Neural cell (in vitro differentiated cells): ENCODE data around the gene DDX49. TPM values are rescaled to one million over a fixed set of nuclear protein-coding genes. Genes with fewer than 3 reads are reported as not detected.

Experiments used
- H2AFZ ChIP-seq: fragments of 200-600, 300-800 bp; sonication (generic), shearing (Covaris generic); 2 replicates; pipeline ENCODE4 v1.6.0; 2014; ENCODE audit warnings: low read depth, mild to moderate bottlenecking, antibody characterized with exemption, low read length, moderate library complexity
- H3F3A ChIP-seq: fragments of 200-600 bp; shearing (Covaris generic); 2 replicates; pipeline ENCODE4 v1.6.1; 2016; ENCODE audit warnings: mild to moderate bottlenecking, moderate library complexity, mixed read lengths, antibody characterized with exemption, low read length; ENCODE audit not compliant: insufficient read depth, poor library complexity, severe bottlenecking
- H3K27ac ChIP-seq: fragments of 200-600, 300-800 bp; sonication (generic), shearing (Covaris generic); 2 replicates; pipeline ENCODE4 v1.5.1; 2014; ENCODE audit warnings: mild to moderate bottlenecking, low read length, moderate library complexity
- H3K27me3 ChIP-seq: fragments of 300-800, 200-600 bp; sonication (generic), shearing (Covaris generic); 2 replicates; pipeline ENCODE4 v1.6.0; 2014; ENCODE audit warnings: mild to moderate bottlenecking, low read depth, low read length, moderate library complexity; ENCODE audit not compliant: insufficient read depth
- H3K36me3 ChIP-seq: fragments of 300-800, 200-600 bp; sonication (generic), shearing (Covaris generic); 2 replicates; pipeline ENCODE4 v1.5.1; 2014; ENCODE audit warnings: mild to moderate bottlenecking, antibody characterized with exemption, low read length, moderate library complexity; ENCODE audit not compliant: insufficient read depth
- H3K4me2 ChIP-seq: fragments of 300-800, 200-600 bp; sonication (generic), shearing (Covaris generic); 2 replicates; pipeline ENCODE4 v1.6.0; 2014; ENCODE audit warnings: mild to moderate bottlenecking, low read length
- H3K4me3 ChIP-seq: fragments of 300-800, 200-600 bp; sonication (generic), shearing (Covaris generic); 2 replicates; pipeline ENCODE4 v1.5.1; 2014; ENCODE audit warnings: mild to moderate bottlenecking, low read length, moderate library complexity
- H3K79me2 ChIP-seq: fragments of 200-600 bp; shearing (Covaris generic); replicated peaks from 2 replicates; pipeline ENCODE4 v1.6.0; 2014; ENCODE audit warnings: mild to moderate bottlenecking, low read length, moderate library complexity; ENCODE audit not compliant: insufficient read depth
- H3K9ac ChIP-seq: fragments of 300-800, 200-600 bp; sonication (generic), shearing (Covaris generic); 2 replicates; pipeline ENCODE4 v1.6.1; 2016; ENCODE audit warnings: mild to moderate bottlenecking, low read length, mixed read lengths
- H3K9me2 ChIP-seq: fragments of 200-600 bp; shearing (Covaris generic); 2 replicates; pipeline ENCODE4 v1.6.1; 2016; ENCODE audit warnings: mild to moderate bottlenecking, low read length, mixed read lengths; ENCODE audit not compliant: insufficient read depth
- H3K9me3 ChIP-seq: fragments of 200-600, 300-800 bp; sonication (generic), shearing (Covaris generic); 2 replicates; pipeline ENCODE4 v1.6.1; 2016; ENCODE audit warnings: mild to moderate bottlenecking, mixed run types, low read length, moderate library complexity, mixed read lengths
- H4K20me1 ChIP-seq: fragments of 200-600 bp; shearing (Covaris generic); 2 replicates; pipeline ENCODE4 v1.6.1; 2016; ENCODE audit warnings: mild to moderate bottlenecking, mixed run types; ENCODE audit not compliant: insufficient read depth
- EP300 ChIP-seq: fragments of 450-650 bp; conservative IDR thresholded peaks from 2 replicates; pipeline ENCODE4 v1.6.1; 2014; ENCODE audit warnings: antibody characterized with exemption, mild to moderate bottlenecking, moderate library complexity; ENCODE audit not compliant: poor library complexity, severe bottlenecking
- EZH2 ChIP-seq: fragments of 200-600, 300-800 bp; shearing (Covaris generic), sonication (generic); IDR thresholded peaks from 2 replicates; pipeline ENCODE4 v1.6.1; 2014; ENCODE audit warnings: antibody characterized with exemption, low read length, borderline replicate concordance, mild to moderate bottlenecking; ENCODE audit not compliant: insufficient read depth, poor library complexity, severe bottlenecking
- MXI1 ChIP-seq: fragments of 450-650 bp; conservative IDR thresholded peaks from 2 replicates; pipeline ENCODE4 v1.6.1; 2014; ENCODE audit warnings: antibody characterized with exemption, mild to moderate bottlenecking; ENCODE audit not compliant: poor library complexity, severe bottlenecking
- POLR2AphosphoS5 ChIP-seq: IDR thresholded peaks from 2 replicates; pipeline ENCODE4 v1.6.1; 2012
- RAD21 ChIP-seq: fragments of 450-650 bp; conservative IDR thresholded peaks from 2 replicates; pipeline ENCODE4 v1.6.1; 2014; ENCODE audit warnings: antibody characterized with exemption, mild to moderate bottlenecking, moderate library complexity
- SMC3 ChIP-seq: fragments of 450-650 bp; conservative IDR thresholded peaks from 2 replicates; pipeline ENCODE4 v1.6.1; 2014; ENCODE audit warnings: antibody characterized with exemption, mild to moderate bottlenecking, moderate library complexity; ENCODE audit not compliant: poor library complexity
- TAF1 ChIP-seq: IDR thresholded peaks from 2 replicates; pipeline ENCODE4 v1.6.1; 2012; ENCODE audit warnings: low read depth
- polyA plus RNA-seq: library from polyadenylated mRNA; depleted of rRNA; stranded (reverse); fragments of >200 nt; gene quantifications from 2 replicates; pipeline ENCODE4 v1.2.3, GENCODE V29; 2014
- TF ChIP-seq, protein P1 (sequence below): fragments of 450-650 bp; IDR thresholded peaks from 2 replicates; pipeline ENCODE4 v1.5.1; 2014; ENCODE audit warnings: antibody characterized with exemption, mild to moderate bottlenecking, moderate library complexity; ENCODE audit not compliant: poor library complexity, severe bottlenecking
- TF ChIP-seq, protein P2 (sequence below): IDR thresholded peaks from 2 replicates; pipeline ENCODE4 v1.6.1; 2012; ENCODE audit warnings: borderline replicate concordance

DDX49 gene
- polyA plus RNA-seq, 1 donor from 2014 or later = 90.7 TPM

DNA sequence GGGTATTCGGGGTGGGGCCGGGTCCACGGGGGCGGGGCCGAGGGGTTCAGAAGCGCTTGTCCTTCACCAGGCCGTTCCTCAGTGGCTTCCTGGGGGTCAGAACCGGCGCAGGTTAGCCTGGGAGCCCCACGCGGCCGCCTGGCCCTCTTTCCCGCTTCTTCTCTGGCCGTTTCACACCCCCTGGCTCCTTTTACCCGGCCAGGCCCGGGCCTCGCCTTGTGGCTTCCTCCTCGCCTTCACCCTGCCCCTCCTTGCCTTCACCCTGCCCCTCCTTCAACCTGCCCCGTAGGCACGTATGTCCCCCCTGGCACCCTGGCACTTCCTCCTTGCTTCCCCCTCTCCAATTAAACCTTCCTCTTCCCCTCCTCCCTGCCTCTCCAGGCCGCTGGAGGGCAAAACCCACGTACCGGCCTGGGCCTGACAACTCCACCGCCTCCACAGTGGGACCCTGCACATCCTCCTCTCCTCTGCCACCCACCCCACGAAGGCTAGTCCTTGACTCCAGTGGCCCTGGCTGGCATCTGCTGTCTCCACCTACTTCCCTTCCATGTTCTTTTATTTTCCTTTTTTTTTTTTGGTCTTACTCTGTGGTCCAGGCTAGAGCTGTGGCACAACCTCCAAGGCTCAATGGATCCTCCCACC, 48.9 kb upstream of the DDX49 start:
- Histone ChIP-seq H3F3A (no peaks in the 10 kb centered on the region), H3K4me3 (no peak overlapping the region), H3K27me3 (no peaks in the 10 kb centered on the region), H4K20me1 (no peaks in the 10 kb centered on the region), H2AFZ (no peak overlapping the region), H3K4me2 (no peak overlapping the region), H3K9me2 (no peaks in the 10 kb centered on the region), H3K9me3 (no peaks in the 10 kb centered on the region), H3K9ac (no peak overlapping the region), H3K36me3 (no peaks in the 10 kb centered on the region), H3K79me2 (no peaks in the 10 kb centered on the region), H3K27ac (no peak overlapping the region)
- TF ChIP-seq POLR2AphosphoS5 (no peak), EP300 (no peak), RAD21 (no peak), SMC3 (no peak), EZH2 (no peak)
- TF ChIP-seq, protein P1, sequence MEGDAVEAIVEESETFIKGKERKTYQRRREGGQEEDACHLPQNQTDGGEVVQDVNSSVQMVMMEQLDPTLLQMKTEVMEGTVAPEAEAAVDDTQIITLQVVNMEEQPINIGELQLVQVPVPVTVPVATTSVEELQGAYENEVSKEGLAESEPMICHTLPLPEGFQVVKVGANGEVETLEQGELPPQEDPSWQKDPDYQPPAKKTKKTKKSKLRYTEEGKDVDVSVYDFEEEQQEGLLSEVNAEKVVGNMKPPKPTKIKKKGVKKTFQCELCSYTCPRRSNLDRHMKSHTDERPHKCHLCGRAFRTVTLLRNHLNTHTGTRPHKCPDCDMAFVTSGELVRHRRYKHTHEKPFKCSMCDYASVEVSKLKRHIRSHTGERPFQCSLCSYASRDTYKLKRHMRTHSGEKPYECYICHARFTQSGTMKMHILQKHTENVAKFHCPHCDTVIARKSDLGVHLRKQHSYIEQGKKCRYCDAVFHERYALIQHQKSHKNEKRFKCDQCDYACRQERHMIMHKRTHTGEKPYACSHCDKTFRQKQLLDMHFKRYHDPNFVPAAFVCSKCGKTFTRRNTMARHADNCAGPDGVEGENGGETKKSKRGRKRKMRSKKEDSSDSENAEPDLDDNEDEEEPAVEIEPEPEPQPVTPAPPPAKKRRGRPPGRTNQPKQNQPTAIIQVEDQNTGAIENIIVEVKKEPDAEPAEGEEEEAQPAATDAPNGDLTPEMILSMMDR = no peak
- TF ChIP-seq, protein P2, sequence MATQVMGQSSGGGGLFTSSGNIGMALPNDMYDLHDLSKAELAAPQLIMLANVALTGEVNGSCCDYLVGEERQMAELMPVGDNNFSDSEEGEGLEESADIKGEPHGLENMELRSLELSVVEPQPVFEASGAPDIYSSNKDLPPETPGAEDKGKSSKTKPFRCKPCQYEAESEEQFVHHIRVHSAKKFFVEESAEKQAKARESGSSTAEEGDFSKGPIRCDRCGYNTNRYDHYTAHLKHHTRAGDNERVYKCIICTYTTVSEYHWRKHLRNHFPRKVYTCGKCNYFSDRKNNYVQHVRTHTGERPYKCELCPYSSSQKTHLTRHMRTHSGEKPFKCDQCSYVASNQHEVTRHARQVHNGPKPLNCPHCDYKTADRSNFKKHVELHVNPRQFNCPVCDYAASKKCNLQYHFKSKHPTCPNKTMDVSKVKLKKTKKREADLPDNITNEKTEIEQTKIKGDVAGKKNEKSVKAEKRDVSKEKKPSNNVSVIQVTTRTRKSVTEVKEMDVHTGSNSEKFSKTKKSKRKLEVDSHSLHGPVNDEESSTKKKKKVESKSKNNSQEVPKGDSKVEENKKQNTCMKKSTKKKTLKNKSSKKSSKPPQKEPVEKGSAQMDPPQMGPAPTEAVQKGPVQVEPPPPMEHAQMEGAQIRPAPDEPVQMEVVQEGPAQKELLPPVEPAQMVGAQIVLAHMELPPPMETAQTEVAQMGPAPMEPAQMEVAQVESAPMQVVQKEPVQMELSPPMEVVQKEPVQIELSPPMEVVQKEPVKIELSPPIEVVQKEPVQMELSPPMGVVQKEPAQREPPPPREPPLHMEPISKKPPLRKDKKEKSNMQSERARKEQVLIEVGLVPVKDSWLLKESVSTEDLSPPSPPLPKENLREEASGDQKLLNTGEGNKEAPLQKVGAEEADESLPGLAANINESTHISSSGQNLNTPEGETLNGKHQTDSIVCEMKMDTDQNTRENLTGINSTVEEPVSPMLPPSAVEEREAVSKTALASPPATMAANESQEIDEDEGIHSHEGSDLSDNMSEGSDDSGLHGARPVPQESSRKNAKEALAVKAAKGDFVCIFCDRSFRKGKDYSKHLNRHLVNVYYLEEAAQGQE = no peak

DNA sequence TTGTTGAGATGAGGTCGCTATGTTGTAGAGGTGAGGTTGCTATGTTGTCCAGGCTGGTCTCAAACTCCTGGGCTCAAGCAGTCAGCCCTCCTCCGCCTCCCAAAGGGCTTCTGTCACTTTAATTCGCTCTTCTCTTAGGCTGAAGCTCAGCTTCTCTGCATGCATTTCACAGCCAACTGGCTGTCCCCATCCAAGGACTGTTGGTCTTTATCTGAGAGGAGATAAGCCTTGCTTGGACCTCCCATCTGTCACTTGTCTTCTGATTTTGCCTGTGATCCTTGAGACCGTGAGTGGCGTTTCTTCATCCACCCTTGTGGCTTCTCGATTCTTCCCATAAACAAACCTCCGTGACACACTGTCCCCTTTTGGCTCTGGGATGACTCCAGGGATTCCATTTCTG, 48.0 kb upstream of the DDX49 start:
- no peak overlapping the region for H3K9ac ChIP-seq
- no peaks in the 10 kb centered on the region for H3K9me3 ChIP-seq
- no peaks in the 10 kb centered on the region for H3K27me3 ChIP-seq
- H3K36me3 ChIP-seq = no peaks in the 10 kb centered on the region
- H3K4me3 ChIP-seq = no peak overlapping the region
- no peaks in the 10 kb centered on the region for H3F3A ChIP-seq
- H3K79me2 ChIP-seq = no peaks in the 10 kb centered on the region
- TF ChIP-seq, protein P2 = no peak
- no peak for TF ChIP-seq EP300
- TF ChIP-seq POLR2AphosphoS5 = no peak
- no peak for TF ChIP-seq TAF1
- TF ChIP-seq RAD21 = no peak
- no peak for TF ChIP-seq MXI1
- TF ChIP-seq SMC3 = no peak
- TF ChIP-seq, protein P1 = no peak
- TF ChIP-seq EZH2 = no peak
- H3K9me2 ChIP-seq = no peaks in the 10 kb centered on the region
- H3K4me2 ChIP-seq = no peak overlapping the region
- H2AFZ ChIP-seq = no peak overlapping the region
- no peak overlapping the region for H3K27ac ChIP-seq
- H4K20me1 ChIP-seq = no peaks in the 10 kb centered on the region
